K562 (cell line): ENCODE measurements around the gene SLC34A3. TPM values are rescaled to one million over a fixed set of nuclear protein-coding genes. Genes with fewer than 3 reads are reported as not detected.

ENCODE experiments used
- CTBP1 ChIP-seq: fragments of 450-650 bp; IDR thresholded peaks from 2 replicates; pipeline ENCODE4 v1.6.1; 2016; ENCODE audit warnings: borderline replicate concordance
- DMBX1 ChIP-seq: fragments of 250-450 bp; sonication (Bioruptor Pico); IDR thresholded peaks from 2 replicates; pipeline ENCODE4 v1.8.0; 2022; ENCODE audit warnings: inconsistent platforms, mild to moderate bottlenecking, moderate library complexity, borderline replicate concordance
- DPF2 ChIP-seq: fragments of 450-650 bp; IDR thresholded peaks from 2 replicates; pipeline ENCODE4 v1.6.1; 2016
- EP300 ChIP-seq: IDR thresholded peaks from 2 replicates; pipeline ENCODE4 v1.6.1; 2012; ENCODE audit warnings: low read length, improper control_type of control experiment
- ESRRB ChIP-seq: fragments of 250-450 bp; sonication (Bioruptor Pico); IDR thresholded peaks from 2 replicates; pipeline ENCODE4 v1.5.0; 2020; ENCODE audit warnings: mild to moderate bottlenecking, moderate library complexity, borderline replicate concordance
- ETS1 ChIP-seq: conservative IDR thresholded peaks from 2 replicates; pipeline ENCODE4 v1.6.1; 2011; ENCODE audit warnings: low read depth, mild to moderate bottlenecking, low read length; ENCODE audit not compliant: control insufficient read depth
- HSF4 ChIP-seq: fragments of 250-450 bp; sonication (Bioruptor Pico); IDR thresholded peaks from 2 replicates; pipeline ENCODE4 v2.1.2; 2022; ENCODE audit warnings: mild to moderate bottlenecking, moderate library complexity, borderline replicate concordance
- ILK ChIP-seq: fragments of 450-650 bp; IDR thresholded peaks from 2 replicates; pipeline ENCODE4 v1.6.1; 2016; ENCODE audit warnings: missing genetic modification characterization, low read depth, mild to moderate bottlenecking, missing compliant biosample characterization, moderate library complexity, borderline replicate concordance
- NFRKB ChIP-seq: fragments of 450-650 bp; IDR thresholded peaks from 2 replicates; pipeline ENCODE4 v1.6.1; 2016; ENCODE audit warnings: low read depth
- POLR3A ChIP-seq: IDR thresholded peaks from 2 replicates; pipeline ENCODE4 v1.6.1; 2011; ENCODE audit warnings: borderline replicate concordance, mild to moderate bottlenecking, moderate library complexity; ENCODE audit not compliant: insufficient read length, insufficient read depth; ENCODE audit errors: extremely low read depth
- PREB ChIP-seq: sonication (generic); formaldehyde crosslinking; IDR thresholded peaks from 2 replicates; pipeline ENCODE4 v1.8.1; 2023; ENCODE audit warnings: mild to moderate bottlenecking, missing genetic modification reagents
- RBBP5 ChIP-seq: fragments of 200-600 bp; sonication (generic); IDR thresholded peaks from 2 replicates; pipeline ENCODE4 v1.6.1; 2012; ENCODE audit warnings: borderline replicate concordance, mild to moderate bottlenecking, low read length, control low read depth, inconsistent platforms; ENCODE audit not compliant: insufficient read depth, poor library complexity, severe bottlenecking
- SMAD2 ChIP-seq: fragments of 150-350 bp; IDR thresholded peaks from 2 replicates; pipeline ENCODE4 v1.6.1; 2014; ENCODE audit warnings: low read depth, mild to moderate bottlenecking, low read length
- STAG1 ChIP-seq: sonication (generic); formaldehyde crosslinking; IDR thresholded peaks from 2 replicates; pipeline ENCODE4 v1.5.0; 2020; ENCODE audit warnings: missing genetic modification reagents, borderline replicate concordance
- STAT5A ChIP-seq: IDR thresholded peaks from 2 replicates; pipeline ENCODE4 v1.6.1; 2012; ENCODE audit warnings: low read length, inconsistent platforms, borderline replicate concordance
- ZBTB12 ChIP-seq: fragments of 250-450 bp; sonication (Bioruptor Pico); IDR thresholded peaks from 2 replicates; pipeline ENCODE4 v1.4.0; 2020
- ZBTB33 ChIP-seq: sonication (generic); formaldehyde crosslinking; IDR thresholded peaks from 2 replicates; pipeline ENCODE4 v1.8.1; 2023; ENCODE audit warnings: mild to moderate bottlenecking, missing genetic modification reagents
- ZFP1 ChIP-seq: fragments of 450-650 bp; formaldehyde crosslinking; IDR thresholded peaks from 2 replicates; pipeline ENCODE4 v1.4.0; 2020; ENCODE audit warnings: mild to moderate bottlenecking, mixed read lengths
- ZKSCAN1 ChIP-seq: fragments of 150-350 bp; IDR thresholded peaks from 2 replicates; pipeline ENCODE4 v1.6.1; 2016; ENCODE audit warnings: low read depth, low read length
- ZKSCAN3 ChIP-seq: fragments of 250-450 bp; sonication (Bioruptor Pico); IDR thresholded peaks from 2 replicates; pipeline ENCODE4 v1.4.0; 2020
- ZNF124 ChIP-seq: sonication (generic); formaldehyde crosslinking; IDR thresholded peaks from 2 replicates; pipeline ENCODE4 v1.8.1; 2022; ENCODE audit warnings: missing genetic modification reagents
- ZNF24 ChIP-seq: fragments of 450-650 bp; IDR thresholded peaks from 2 replicates; pipeline ENCODE4 v1.6.1; 2016
- ZNF766 ChIP-seq: fragments of 200-800 bp; sonication (Bioruptor generic); conservative IDR thresholded peaks from 2 replicates; pipeline ENCODE4 v1.6.1; 2016; ENCODE audit warnings: missing genetic modification characterization, missing compliant biosample characterization
- polyA plus RNA-seq, 8 experiments: library from polyadenylated mRNA; depleted of rRNA in 4 of 8; stranded (reverse) in 5 of 8; unstranded in 3 of 8; fragments of >200 nt; fragmentation: Nextera tagmentation in 2 of 8; fragmentation: Illumina TruSeq in 1 of 8; extraction: Ambion mirVana in 2 of 8; extraction: Trizol in 1 of 8; gene quantifications; 2 replicates each; pipeline versions ENCODE4 v1.2.1 to v1.2.3, GENCODE V29; 2011 to 2014; ENCODE audit warnings: inconsistent platforms in 1 of 8, missing spikeins in 1 of 8
- total RNA-seq, 7 experiments: library from RNA; depleted of rRNA in 6 of 7; stranded (reverse); fragments of >200 nt in 6 of 7; fragmentation: Illumina TruSeq in 2 of 7; extraction: Trizol in 2 of 7; gene quantifications; 2 replicates each; pipeline versions ENCODE4 v1.2.1 to v1.2.3, GENCODE V29; 2011 to 2021; ENCODE audit warnings: low replicate concordance in 1 of 7

The SLC34A3 gene
- total and polyA plus RNA-seq, 9 of the 15 experiments (the other 6 are each of a cell fraction or from before 2014, with no cell fraction given), result not detected

- TF ChIP-seq POLR3A (no peak), NFRKB (peak; percentile 39; the same call in 1 of the 2 replicates), ZKSCAN1 (peak; percentile 30), ZKSCAN3 (no peak), ZNF124 (CRISPR knock-in tag) (no peak), ZBTB33 (CRISPR knock-in tag) (peak; percentile 53), EP300 (no peak; the same call in none of the 2 replicates), STAG1 (CRISPR knock-in tag) (0 out of 2 replicates have a peak, but pooled peaks have one; percentile 19), SMAD2 (no peak), DPF2 (no peak), CTBP1 (peak; percentile 95), ZBTB12 (CRISPR knock-in tag) (no peak), ILK (tag) (no peak), PREB (CRISPR knock-in tag) (peak; percentile 93), STAT5A (no peak), RBBP5 (no peak), ESRRB (no peak), ZFP1 (CRISPR knock-in tag) (no peak), HSF4 (no peak), DMBX1 (no peak), ZNF766 (CRISPR knock-in tag) (no peak), ETS1 (peak; percentile 63), ZNF24 (no peak)
Observed at GRCh38 chr9:137240841-137241489, 10.3 kb downstream of the SLC34A3 start, which contains the start of gene TUBB4B (continued).
